GM19463 (cell line): ENCODE measurements around the gene LHB.
A peak's percentile ranks its signal among the peaks of the same experiment; 100 is the strongest.

Experiments
- ATAC-seq: cut with Tn5 transposase; IDR thresholded peaks from one replicate; pipeline ENCODE4 v1.9.1; 2021; ENCODE audit warnings: mild to moderate bottlenecking, moderate library complexity; ENCODE audit not compliant: unreplicated experiment

The LHB gene

DNA sequence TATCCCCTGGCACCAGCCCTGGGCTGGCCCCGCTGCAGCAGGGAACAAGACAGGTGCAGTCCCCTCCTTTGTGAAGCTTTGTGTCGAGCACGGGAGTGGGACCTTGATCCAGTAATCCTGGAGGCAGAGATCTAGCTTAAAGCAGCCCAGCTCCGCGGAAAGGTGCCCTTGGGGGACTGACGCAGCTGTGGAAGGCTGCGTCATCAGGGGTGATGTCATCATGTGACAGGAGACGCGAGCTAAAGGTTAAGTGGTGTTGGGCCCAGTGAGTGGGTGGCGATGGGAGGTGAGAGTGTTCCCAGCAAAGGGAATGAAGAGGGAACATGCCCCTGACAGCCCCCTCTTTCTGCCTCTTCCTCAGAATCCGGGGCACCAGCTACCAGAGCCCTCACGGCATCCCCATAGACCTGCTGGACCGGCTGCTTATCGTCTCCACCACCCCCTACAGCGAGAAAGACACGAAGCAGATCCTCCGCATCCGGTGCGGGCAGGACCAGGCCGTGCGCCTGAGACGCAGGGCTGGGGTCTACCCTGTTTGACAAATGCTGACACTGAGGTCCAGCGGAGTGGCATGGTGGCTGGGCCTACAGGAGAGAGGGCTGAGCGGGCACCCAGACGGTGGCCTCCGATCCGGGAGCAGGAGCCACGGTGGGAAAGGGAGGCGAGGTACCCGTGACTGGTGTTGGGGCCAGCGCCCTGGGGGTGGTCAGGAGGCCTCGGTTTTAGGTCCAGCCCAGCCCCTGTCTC is 2.6 kb downstream of the LHB start:
- no peak for ATAC-seq

DNA sequence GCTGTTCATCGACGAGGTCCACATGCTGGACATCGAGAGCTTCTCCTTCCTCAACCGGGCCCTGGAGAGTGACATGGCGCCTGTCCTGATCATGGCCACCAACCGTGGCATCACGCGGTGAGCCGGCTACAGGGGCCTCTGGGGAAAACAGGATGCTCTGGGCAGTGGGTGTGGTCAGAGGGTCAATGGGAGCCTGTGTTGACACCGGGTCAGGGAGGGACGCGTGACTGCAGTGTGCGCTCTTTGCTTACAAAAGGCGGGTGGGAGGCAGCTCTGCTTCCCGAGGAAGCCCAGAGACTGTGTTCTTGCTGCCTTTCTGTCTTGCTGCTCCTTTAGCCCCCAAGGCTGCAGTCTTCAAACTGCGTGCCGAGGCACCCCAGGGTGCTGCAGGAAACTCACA is 5.7 kb downstream of the LHB start:
- ATAC-seq, result no peak

DNA sequence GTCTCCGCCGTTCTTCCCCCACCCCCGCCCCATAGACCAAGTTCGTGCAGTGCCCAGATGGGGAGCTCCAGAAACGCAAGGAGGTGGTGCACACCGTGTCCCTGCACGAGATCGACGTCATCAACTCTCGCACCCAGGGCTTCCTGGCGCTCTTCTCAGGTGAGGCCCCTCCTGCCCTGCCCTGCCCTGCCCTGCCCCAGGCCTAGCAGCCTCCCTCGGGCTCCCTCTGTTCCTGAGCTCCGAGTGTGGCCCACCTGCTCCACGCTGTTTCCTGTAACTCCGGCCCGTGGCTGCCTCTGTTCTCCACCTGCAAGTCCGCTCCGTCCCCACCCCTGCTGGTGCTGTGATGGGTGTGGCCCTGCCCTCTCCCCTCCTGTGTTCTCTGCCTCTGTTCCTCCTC is 6.4 kb downstream of the LHB start:
- ATAC-seq, result no peak

DNA sequence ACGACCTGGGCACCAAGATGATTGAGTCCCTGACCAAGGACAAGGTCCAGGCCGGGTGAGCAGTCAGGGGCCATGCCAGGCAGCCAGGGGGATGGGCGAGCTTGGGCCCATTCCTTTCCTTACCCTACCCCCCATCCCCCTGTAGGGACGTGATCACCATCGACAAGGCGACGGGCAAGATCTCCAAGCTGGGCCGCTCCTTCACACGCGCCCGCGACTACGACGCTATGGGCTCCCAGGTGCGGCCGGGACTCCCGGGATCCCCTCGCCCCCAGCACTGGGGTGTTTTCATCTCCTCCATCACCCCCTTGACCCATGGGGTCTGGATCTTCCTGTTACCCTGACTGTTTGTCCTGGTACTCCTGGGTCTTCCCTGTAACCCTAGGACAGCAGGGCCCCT is 7.1 kb downstream of the LHB start:
- ATAC-seq, result no peak

DNA sequence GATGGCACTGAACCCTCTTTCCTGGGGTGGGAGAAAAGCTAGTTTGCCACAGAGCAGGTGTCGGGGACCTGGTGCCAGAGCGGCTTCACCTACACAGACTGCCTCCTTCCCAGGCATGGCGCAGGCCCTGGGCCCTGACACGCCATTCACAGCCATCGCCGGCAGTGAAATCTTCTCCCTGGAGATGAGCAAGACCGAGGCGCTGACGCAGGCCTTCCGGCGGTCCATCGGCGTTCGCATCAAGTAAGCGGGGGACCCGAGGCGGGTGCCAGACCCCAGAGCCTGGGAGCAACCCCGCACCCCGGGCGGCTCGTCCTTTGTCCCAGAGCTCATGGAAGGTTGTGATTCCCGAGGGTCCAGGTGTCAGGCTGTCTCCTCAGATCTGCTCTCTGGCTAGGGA is 10.0 kb downstream of the LHB start:
- ATAC-seq, result no peak

DNA sequence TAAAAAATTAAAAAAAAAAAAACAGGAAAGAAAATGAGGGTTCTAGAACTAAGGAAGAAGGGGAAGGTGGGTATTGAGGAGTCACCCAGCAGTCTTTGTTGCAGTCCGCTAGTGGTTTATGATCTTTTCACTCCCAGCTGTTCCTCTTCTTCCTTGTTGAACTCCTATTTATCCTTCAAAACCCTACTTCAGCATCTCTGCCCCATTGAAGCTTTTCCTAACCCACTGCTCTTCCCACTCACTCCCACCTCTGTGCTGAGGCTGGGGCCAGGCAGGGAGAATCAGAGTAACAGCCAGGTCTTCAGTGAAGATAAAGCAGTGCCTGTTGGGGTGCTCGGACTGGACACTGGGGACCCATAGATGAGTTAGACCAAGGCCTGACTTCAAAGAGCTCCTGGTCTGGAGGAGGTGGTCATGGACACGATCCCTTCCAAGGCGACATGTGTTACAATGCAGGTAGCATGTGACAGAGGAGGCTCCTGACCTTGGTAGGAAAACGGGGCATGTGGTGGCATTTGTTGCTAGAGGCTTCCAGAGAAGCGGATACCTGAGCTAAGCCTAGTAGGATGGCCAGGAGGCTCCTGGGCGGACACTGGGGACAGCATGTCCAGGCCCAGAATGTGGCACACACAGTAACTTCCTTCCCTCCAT is 11.8 kb downstream of the LHB start:
- ATAC-seq, result no peak

DNA sequence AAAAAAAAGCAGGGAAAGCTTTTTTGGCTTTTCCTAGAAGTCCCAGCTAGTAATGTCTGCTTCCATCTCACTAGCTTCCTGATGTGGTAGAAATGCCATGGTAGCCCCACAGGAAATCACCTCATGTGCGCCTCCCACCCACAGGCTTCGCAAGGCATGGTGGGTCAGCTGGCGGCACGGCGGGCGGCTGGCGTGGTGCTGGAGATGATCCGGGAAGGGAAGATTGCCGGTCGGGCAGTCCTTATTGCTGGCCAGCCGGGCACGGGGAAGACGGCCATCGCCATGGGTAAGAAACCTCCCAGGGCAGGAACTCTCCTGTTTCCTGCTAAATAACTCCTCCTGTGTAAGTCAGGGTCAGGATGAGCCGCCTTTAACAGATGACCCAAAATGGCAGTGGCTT is 12.8 kb downstream of the LHB start:
- ATAC-seq, result no peak

DNA sequence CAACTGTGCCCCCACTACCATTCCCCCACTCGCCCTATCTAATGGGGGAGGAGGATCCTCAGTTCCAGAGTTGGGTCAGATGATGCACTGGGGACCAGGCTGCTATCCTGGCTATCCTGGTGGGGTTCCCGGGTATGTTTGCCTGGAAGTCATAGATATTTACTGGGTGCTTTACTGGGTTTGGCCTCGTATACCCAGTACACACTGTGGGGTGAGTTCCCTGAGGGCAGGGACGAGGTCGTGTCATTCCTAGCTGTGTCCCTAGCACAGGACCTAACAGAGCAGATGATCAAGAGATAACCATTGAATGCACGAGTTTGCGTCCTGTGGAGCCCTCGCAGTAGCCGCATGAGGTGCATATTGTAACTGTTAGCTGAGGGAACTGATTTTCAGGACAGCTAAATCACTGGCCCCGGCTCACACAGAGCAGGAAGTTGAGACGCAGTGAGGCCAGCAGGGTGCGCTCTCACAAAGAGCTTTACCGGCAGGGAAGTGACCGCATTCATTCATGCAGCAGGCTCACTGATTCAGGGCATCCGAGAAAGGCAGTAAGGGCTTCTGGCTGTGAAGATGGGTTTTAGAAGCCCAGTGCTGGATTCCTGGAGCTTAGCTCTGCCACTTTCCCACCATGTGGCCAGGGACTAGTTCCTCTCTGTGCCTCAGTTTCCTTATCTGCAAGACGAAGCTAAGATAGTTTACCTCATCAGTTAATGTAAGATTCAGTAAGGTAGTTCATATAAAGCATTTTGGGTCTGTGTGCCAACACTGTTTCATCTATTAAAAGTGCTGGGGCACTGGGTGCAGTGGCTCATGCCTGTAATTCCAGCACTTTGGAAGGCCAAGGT is 17.2 kb downstream of the LHB start:
- no peak for ATAC-seq

DNA sequence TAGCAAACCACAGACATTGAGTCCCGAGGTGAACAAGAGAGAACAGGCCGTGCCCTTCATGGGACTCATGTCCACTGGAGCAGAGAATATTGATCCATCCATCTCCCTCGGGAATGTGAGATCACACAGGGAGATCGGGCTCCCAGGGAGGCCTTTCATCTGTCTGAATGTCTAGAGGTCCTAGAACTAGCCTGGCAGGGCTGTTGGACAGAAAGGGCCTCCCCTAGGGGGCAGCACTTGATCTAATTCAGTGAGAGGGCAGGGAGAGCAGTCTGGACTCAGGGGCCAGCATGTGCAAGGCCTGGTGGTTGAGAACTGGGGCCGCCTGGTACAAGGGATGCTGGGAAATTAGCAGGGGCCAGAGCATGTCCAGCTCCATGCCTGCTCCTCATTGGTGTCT is 18.9 kb downstream of the LHB start:
- ATAC-seq, result no peak

DNA sequence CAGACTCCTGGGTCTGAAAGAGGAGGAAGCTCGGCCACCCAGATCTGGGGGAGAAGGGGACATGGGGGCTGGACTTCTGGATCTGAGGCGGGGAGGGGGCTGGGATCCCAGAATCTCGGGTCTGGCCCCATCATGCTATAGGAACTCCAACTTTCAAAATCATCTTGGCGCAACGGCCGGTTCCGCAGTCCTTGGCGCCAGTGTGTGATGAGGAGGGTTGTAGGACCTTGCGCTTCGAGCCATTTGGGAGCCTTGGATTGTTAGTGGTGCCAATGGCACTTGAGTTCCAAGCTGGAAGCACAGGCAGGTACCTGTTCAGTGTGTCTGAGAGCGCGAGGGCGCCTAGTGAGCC is 22.9 kb downstream of the LHB start:
- no peak for ATAC-seq

DNA sequence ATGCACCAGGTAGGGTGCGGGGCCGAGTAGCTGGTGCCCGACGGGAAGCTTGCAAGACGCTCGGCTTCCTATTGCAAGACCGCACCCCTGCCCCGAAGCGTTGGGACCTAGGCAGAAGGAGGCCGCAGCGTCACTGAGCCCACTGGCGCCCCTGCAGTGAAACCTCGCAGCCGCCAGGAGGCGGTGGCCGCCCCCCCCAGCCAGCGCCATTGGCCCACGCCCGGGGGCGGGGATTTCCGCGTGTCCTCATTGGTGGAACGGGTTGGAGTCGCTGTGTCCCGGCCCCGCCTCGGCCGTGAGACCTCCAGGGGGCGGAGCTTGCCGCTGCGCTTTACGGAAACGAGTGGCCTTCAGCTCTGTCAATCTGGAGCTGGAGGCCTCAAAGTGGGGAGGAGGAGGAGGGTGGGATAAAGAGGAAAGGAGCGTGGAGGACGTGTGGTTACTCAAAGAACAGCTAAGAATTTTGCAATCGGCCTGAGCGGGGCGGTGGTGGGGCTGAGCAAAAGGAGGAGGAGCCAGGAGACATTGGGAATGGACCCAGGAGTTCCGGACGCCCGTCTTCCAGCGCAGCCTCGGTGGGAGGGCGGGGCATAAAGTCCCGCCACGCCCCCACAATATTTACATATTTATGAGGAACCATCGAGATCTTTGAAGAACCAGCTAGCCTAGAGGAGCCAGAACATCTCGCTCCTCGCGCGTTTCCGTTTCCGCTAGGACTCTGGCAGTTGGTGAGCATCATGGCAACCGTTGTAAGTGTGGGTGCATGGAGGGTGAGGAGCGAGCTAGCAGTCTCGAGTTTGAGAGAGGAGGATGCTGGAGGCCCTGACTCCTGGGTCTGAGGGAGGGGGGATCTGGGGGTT is 23.5 kb downstream of the LHB start, which contains the start of the genes GYS1 and RUVBL2:
TSS of gene GYS1 (minus strand) at position 135 of the 860 bp plus-strand sequence. CDS start 197 bp downstream, outside the sequence.
TSS of gene RUVBL2 (plus strand) at position 713 of the 860 bp plus-strand sequence. CDS start at position 738, 25 bp downstream.
- ATAC-seq, result peak; percentile 82

DNA sequence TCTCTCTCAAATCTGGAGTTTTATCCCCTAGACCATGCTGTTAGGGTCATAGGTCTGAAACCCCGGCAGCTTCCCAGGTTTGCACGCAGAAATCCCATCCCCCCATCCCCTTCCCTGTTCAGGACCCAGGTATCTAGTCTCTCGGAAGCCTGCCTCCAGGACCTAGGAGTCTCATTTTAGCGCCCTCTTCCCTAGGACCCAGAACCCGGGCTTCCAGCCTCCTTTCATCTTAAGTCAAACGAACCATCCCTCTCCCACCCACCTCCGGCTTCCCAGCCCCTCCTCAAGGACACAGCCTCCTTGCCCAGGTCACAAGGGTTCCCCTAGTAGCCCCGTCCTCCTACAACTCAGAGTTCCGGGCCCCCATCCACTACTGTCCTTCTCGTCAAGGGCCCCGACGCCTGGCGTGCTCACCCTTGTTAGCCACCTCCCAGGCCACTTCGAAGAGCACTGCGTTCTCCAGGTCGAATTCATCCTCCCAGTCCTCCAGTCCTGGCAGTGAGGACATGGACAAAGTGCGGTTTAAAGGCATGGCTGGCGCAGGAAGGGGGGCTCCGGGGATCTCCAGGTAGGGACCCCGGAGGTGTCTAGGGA is 24.2 kb downstream of the LHB start:
- no peak for ATAC-seq

DNA sequence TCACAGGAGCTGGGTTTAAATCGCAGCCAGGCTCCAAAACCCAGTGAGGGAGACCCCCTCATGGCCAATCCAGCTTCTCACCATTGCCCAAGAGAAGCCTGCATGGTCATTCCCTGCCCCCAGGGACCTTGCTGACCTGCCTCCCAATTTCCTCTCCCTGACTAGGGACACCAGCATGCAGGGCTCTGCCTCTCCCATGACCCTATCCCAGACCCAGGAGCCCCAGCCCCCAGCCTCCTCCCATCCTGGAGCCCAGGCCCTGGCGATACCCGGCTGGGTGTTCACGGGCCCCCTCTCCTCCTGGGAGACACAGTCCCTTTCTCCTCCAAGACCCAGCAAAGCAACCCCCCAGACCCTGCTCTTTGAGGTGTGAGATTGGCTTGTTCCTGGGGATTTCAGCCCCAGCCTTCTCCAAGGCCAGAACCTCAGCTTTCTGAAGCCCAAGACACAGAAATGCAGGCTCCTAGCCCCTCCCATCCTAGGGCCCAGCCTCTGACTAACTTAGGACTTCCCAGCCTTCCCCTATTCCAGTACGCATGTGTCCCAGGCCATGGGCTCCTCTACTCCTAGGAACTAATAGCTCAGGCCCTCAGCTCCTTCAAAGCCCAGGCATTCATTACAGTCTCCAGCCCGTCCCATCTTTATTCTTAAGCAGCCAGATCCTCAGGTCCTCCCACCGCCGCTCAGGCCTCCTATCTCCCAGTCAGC is 24.9 kb downstream of the LHB start:
- ATAC-seq, result no peak

DNA sequence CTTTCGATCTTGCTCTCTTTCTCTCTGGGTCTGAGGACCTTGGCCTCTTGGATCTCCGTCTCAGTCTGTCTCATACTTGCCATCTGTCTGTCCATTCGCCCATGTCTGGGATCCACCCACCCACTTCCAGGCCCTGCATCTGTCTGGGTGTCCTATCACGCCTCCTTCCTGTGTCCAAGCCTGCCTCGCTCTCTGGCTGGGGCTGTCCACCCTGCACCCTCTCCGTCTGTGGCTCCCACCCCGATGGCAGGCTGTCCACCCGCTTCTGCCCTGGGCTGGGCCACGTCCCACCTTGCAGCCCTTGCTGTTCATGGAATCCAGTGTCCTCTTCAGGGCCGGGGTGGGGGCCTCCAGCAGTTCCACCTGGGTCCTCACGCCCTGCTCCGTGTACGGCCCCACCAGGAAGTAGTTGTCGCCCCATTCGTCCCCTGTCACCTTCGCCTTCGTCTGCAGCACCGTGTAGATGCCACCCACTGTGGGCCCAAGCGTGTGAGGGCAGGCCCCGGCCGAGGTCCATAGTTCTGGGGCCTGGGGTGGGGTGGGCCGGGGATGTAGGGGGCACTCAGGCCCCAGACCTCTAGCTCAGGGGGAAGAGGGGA is 25.8 kb downstream of the LHB start:
- no peak for ATAC-seq

DNA sequence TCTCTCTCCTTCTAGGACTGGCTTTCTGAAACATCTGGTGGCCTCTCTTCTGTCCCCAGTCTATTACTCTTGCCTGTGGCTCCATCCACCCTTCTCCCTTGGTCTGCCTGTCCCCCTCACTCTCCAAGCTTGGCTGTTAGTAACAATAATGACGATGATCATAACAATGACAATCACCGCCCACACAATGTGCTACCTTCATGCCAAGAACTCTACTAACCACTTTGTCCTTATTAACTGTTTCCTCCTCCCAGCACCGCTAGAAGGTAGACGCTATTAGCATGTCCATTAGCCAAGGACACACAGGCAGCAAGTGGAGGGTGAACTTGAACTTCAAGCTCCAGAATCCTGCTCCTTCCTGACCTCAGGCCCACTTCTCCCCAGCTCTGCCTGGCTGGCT is 26.5 kb downstream of the LHB start:
- no peak for ATAC-seq

DNA sequence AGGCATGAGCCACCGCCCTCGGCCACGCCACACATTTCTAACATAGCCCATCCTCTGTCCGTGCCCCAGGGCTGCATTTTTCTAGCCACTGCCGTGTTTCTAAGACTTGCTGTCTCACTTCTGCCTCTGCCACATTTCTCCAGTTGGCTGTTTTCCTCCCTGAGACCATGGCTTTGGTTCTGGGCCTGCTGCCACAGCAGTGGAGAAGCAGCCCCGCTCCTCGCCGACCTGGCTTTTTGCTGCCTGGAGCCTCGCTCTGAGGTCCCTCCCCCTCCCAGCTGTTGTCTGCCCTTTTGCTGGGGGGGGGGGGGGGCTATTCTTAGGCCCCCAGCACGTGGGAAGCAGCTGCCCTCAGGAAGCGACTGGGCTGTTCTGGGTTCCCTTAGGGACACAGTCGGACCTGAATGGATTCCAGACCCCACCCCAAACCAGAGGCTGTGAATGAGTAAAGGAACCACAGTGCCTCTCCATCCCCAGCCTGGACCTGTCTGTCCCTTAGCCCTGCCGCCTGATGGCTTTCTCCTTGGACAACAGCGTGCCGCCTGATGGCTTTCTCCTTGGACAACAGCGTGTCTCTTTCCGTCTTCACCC is 27.1 kb downstream of the LHB start:
- no peak for ATAC-seq

DNA sequence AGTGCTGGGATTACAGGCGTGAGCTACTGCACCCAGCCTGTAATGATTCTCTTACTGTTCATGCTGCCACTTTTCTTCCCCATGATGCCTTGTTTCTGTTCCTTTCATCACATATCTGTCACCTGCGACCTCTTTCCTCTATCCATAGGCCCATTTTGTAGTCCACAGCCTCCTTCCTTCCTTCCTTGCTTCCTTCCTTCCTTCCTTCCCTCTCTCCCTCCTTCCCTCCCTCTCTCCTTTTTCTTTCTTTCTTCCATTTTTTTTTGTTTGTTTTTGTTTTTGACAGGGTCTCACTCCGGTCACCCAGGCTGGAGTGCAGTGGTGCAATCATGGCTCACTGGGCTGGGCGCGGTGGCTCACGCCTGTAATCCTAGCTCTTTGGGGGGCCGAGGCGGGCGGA is 28.0 kb downstream of the LHB start:
- no peak for ATAC-seq

DNA sequence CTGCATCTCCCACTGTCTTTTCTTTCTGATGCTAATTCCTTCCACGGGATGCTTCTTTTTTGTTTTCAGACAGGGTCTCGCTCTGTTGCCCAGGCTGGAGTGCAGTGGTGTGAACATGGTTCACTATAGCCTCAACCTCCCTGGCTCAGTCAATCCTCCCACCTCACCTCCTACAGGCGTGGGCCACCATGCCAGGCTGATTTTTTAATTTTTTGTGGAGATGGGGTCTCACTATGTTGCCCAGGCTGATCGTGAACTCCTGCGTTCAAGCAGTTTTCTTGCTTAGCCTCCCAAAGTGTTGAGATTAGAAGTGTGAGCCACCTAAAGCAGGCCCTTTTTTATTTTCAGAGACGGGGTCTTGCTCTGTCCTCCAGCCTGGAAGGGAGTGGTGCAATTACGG is 28.6 kb downstream of the LHB start:
- ATAC-seq, result no peak

DNA sequence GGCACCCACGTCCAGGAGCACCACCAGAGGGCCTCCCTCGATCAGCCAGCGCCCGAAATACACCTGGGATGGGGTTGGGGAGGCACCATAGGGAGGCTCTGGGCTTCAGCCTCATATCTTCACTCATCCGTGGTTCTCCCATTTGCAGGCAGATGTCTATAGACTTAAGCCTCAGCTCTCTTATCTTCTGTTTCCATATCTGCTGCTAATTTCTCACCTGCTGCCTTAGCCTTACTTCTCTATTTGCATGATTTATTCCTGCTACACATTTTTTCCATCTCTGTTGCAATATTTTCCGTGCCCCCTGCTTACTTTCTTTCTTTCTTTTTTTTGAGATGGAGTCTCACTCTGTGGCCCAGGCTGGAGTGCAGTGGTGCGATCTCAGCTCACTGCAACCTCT is 29.6 kb downstream of the LHB start:
- ATAC-seq, result no peak
